DND-41 (cell line): ENCODE data around the gene TMEM91.
"Not testable (repeated sequence)": the region's sequence is repeated elsewhere in the genome, so short reads cannot be mapped to it uniquely, and the experiment has no call there.

Source experiments
- ATAC-seq: fragments of 200-7000 bp; cut with Tn5 transposase; 3 replicates; pipeline ENCODE4 v1.9.1; 2021; ENCODE audit warnings: low read depth; ENCODE audit not compliant: insufficient read depth
- DNase-seq: peaks from one replicate; pipeline ENCODE4 v3.0.0-alpha.2; 2020
- H2AFZ ChIP-seq: 2 replicates; pipeline ENCODE4 v1.6.0; 2012; ENCODE audit warnings: low read depth, low read length
- H3K27ac ChIP-seq: 2 replicates; pipeline ENCODE4 v1.5.1; 2012; ENCODE audit warnings: low read length, inconsistent platforms
- H3K27me3 ChIP-seq: fragments of 200-600 bp; sonication (generic); 2 replicates; pipeline ENCODE4 v1.6.0; 2012; ENCODE audit warnings: low read length, mild to moderate bottlenecking, inconsistent platforms; ENCODE audit not compliant: insufficient read depth, poor library complexity
- H3K36me3 ChIP-seq: 2 replicates; pipeline ENCODE4 v1.5.1; 2012; ENCODE audit warnings: low read length, inconsistent platforms; ENCODE audit not compliant: insufficient read depth
- H3K4me1 ChIP-seq: 2 replicates; pipeline ENCODE4 v1.5.1; 2012; ENCODE audit warnings: mild to moderate bottlenecking, low read length; ENCODE audit not compliant: insufficient read depth
- H3K4me2 ChIP-seq: 2 replicates; pipeline ENCODE4 v1.6.0; 2012; ENCODE audit warnings: mild to moderate bottlenecking, moderate library complexity, low read length, inconsistent platforms; ENCODE audit not compliant: insufficient read depth
- H3K4me3 ChIP-seq, 2 experiments: fragments of 200-600 bp in 1 of 2; shearing (Covaris generic) in 1 of 2; 2 replicates each; pipeline ENCODE4 v1.5.1; 2012 to 2016; ENCODE audit warnings: inconsistent platforms in 2 of 2, low read length in 2 of 2, mild to moderate bottlenecking in 2 of 2, low read depth in 1 of 2, moderate library complexity in 1 of 2
- H3K79me2 ChIP-seq: 2 replicates; pipeline ENCODE4 v1.6.0; 2012; ENCODE audit warnings: low read length, inconsistent platforms; ENCODE audit not compliant: insufficient read depth
- H3K9ac ChIP-seq: 2 replicates; pipeline ENCODE4 v1.6.0; 2012; ENCODE audit warnings: low read depth, mild to moderate bottlenecking, inconsistent platforms, low read length, moderate library complexity
- H3K9me3 ChIP-seq: 2 replicates; pipeline ENCODE4 v1.5.1; 2012; ENCODE audit warnings: low read length, moderate library complexity, mild to moderate bottlenecking, inconsistent platforms; ENCODE audit not compliant: insufficient read depth, severe bottlenecking
- H4K20me1 ChIP-seq: 2 replicates; pipeline ENCODE4 v1.6.0; 2012; ENCODE audit warnings: low read length; ENCODE audit not compliant: insufficient read depth
- CTCF ChIP-seq: IDR thresholded peaks from 2 replicates; pipeline ENCODE4 v1.5.1; 2012; ENCODE audit warnings: borderline replicate concordance, low read length, moderate library complexity, mild to moderate bottlenecking; ENCODE audit not compliant: poor library complexity, severe bottlenecking; ENCODE audit errors: extremely low read depth
- EZH2 ChIP-seq: IDR thresholded peaks from 3 replicates; pipeline ENCODE4 v1.6.1; 2012; ENCODE audit warnings: borderline replicate concordance, low read depth, mild to moderate bottlenecking, moderate library complexity, low read length, inconsistent platforms; ENCODE audit not compliant: severe bottlenecking

TMEM91 gene

GRCh38 chr19:41408256-41408655 lies 31.9 kb downstream of the TMEM91 start:
- no peak for TF ChIP-seq EZH2
- peak; percentile 9 for TF ChIP-seq CTCF
- Histone ChIP-seq H3K9ac (no peak overlapping the region), H3K79me2 (peaks cover 2% of the 10 kb centered on the region; the same call in 1 of the 2 replicates), H3K27me3 (no peaks in the 10 kb centered on the region), H3K4me1 (no peaks in the 10 kb centered on the region), H3K27ac (no peak overlapping the region), H3K4me3 (no peak overlapping the region), H2AFZ (no peak overlapping the region), H3K36me3 (peaks cover 16% of the 10 kb centered on the region), H3K9me3 (no peaks in the 10 kb centered on the region), H3K4me2 (no peak overlapping the region), H4K20me1 (0 out of 2 replicates have a peak, but pooled peaks cover 4% of the 10 kb centered on the region)
- no peak for DNase-seq
- ATAC-seq: no peak

GRCh38 chr19:41408846-41409245 lies 32.5 kb downstream of the TMEM91 start:
- DNase-seq, ATAC-seq, H3K9me3 ChIP-seq, H3K4me2 ChIP-seq, H3K27ac ChIP-seq, H2AFZ ChIP-seq, H3K27me3 ChIP-seq, H3K79me2 ChIP-seq, H3K9ac ChIP-seq, H3K4me3 ChIP-seq, H3K4me1 ChIP-seq, H4K20me1 ChIP-seq: not testable (repeated sequence)
- H3K36me3 ChIP-seq: peaks cover 21% of the 10 kb centered on the region

DNA sequence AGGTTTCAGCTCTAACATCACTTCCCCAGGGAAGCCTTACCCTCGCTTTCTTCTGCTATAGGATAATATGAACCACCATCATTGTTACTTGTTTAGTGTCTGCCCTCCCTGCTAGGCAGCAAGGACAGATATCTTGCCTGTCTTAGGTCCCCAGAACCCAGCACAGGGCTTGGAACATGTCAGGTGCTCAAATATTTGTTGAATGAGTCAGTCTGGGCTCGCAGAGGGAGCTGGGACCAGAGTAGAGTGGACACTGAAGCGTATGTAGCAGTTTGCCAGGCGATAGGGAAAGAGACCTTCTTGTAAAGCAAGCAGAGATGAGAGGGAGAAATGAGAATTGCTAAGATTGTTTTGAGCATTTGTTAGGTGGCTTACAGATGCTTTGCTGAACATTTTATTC lies 33.0 kb downstream of the TMEM91 start:
- H3K27me3 ChIP-seq: no peaks in the 10 kb centered on the region
- no peak overlapping the region for H3K27ac ChIP-seq
- H2AFZ ChIP-seq: no peak overlapping the region
- H3K9ac ChIP-seq: no peak overlapping the region
- DNase-seq (no peak), ATAC-seq (no peak)
- peaks cover 2% of the 10 kb centered on the region; the same call in 1 of the 2 replicates for H3K79me2 ChIP-seq
- H3K36me3 ChIP-seq: peaks cover 26% of the 10 kb centered on the region
- no peaks in the 10 kb centered on the region for H3K9me3 ChIP-seq
- H3K4me2 ChIP-seq: no peak overlapping the region
- H4K20me1 ChIP-seq: 0 out of 2 replicates have a peak, but pooled peaks cover 4% of the 10 kb centered on the region
- TF ChIP-seq EZH2 (no peak), CTCF (no peak)
- H3K4me1 ChIP-seq: no peaks in the 10 kb centered on the region
- H3K4me3 ChIP-seq: no peak overlapping the region

- Histone ChIP-seq H3K4me2 (no peak overlapping the region), H3K36me3 (peaks cover 36% of the 10 kb centered on the region), H2AFZ (no peak overlapping the region), H3K27me3 (no peaks in the 10 kb centered on the region), H3K27ac (no peak overlapping the region), H3K79me2 (no peaks in the 10 kb centered on the region), H3K4me1 (no peaks in the 10 kb centered on the region), H4K20me1 (0 out of 2 replicates have a peak, but pooled peaks cover 4% of the 10 kb centered on the region), H3K9ac (no peak overlapping the region), H3K9me3 (no peaks in the 10 kb centered on the region), H3K4me3 (no peak overlapping the region)
- TF ChIP-seq EZH2 (no peak), CTCF (no peak)
- ATAC-seq (no peak), DNase-seq (no peak)
These were observed 34.2 kb downstream of the TMEM91 start for GRCh38 chr19:41410336-41411054.
